AG04450 (cell line): ENCODE results near the gene GRID1. TPM values are rescaled to one million over a fixed set of nuclear protein-coding genes. Genes with fewer than 3 reads are reported as not detected.

Experiments used
- CTCF ChIA-PET: fragments of 300-600, 350-600 bp; formaldehyde crosslinking; extraction: SDS; loops from one replicate; lab custom pipeline; 2022; ENCODE audit warnings: antibody characterized with exemption, inconsistent platforms; lab: Charles Lee
- POLR2A ChIA-PET: fragments of 350-600 bp; formaldehyde crosslinking; extraction: SDS; loops from one replicate; lab custom pipeline; 2021; ENCODE audit warnings: antibody characterized with exemption, inconsistent platforms; lab: Yijun Ruan, JAX
- DNase-seq: peaks from one replicate; pipeline ENCODE4 v3.0.0-alpha.2; 2011; ENCODE audit warnings: low read depth, low spot score
- H3K27ac ChIP-seq: one replicate; pipeline ENCODE4 v1.5.1; 2012; ENCODE audit warnings: low read depth, low read length, control low read depth
- H3K27me3 ChIP-seq: one replicate; pipeline ENCODE4 v1.6.0; 2012; ENCODE audit warnings: low read length; ENCODE audit not compliant: control insufficient read depth, insufficient read depth
- H3K4me3 ChIP-seq: 2 replicates; pipeline ENCODE4 v1.5.1; 2011; ENCODE audit warnings: mild to moderate bottlenecking, low read depth, low read length, control low read depth
- H3K9me3 ChIP-seq: 2 replicates; pipeline ENCODE4 v1.5.1; 2012; ENCODE audit warnings: low read length; ENCODE audit not compliant: control insufficient read depth, insufficient read depth
- polyA plus RNA-seq: library from polyadenylated mRNA; depleted of rRNA; stranded (reverse); fragments of >200 nt; gene quantifications from 2 replicates; pipeline ENCODE4 v1.2.3, GENCODE V29; 2011
- TF ChIP-seq, protein P1 (sequence below): IDR thresholded peaks from 2 replicates; pipeline ENCODE4 v1.5.1; 2011; ENCODE audit warnings: low read depth, low read length, control low read depth, inconsistent platforms

Gene GRID1
- polyA plus RNA-seq, 1 experiment = not detected

- H3K27ac ChIP-seq = no peak overlapping the region
- DNase-seq = no peak
- H3K27me3 ChIP-seq = no peaks in the 10 kb centered on the region
- no peak overlapping the region for H3K4me3 ChIP-seq
- ChIA-PET POLR2A (no interaction called here), CTCF (no interaction called here)
- TF ChIP-seq, protein P1, sequence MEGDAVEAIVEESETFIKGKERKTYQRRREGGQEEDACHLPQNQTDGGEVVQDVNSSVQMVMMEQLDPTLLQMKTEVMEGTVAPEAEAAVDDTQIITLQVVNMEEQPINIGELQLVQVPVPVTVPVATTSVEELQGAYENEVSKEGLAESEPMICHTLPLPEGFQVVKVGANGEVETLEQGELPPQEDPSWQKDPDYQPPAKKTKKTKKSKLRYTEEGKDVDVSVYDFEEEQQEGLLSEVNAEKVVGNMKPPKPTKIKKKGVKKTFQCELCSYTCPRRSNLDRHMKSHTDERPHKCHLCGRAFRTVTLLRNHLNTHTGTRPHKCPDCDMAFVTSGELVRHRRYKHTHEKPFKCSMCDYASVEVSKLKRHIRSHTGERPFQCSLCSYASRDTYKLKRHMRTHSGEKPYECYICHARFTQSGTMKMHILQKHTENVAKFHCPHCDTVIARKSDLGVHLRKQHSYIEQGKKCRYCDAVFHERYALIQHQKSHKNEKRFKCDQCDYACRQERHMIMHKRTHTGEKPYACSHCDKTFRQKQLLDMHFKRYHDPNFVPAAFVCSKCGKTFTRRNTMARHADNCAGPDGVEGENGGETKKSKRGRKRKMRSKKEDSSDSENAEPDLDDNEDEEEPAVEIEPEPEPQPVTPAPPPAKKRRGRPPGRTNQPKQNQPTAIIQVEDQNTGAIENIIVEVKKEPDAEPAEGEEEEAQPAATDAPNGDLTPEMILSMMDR = no peak
- H3K9me3 ChIP-seq = peaks cover 66% of the 10 kb centered on the region
Observed at GRCh38 chr10:85789125-85789524, 577.5 kb downstream of the GRID1 start.

DNA sequence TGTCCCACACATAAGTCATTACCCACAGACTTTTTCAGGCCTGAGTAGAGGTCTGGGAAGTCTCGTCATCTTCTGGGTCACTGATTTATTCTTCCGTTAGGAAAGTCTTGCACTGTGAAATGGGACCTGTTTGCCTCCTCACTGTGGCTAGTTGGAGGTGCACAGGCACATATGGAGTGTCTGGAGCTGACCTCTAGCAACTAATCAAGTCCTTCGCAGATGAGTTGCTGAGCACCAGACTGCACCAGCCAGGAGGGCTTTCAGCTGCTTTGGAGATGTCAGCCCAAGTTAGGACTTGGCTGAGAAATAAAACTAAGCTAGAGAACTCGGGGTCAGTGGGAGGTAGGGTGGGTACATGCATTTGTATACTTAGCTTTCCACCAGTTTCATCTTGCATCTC is 578.0 kb downstream of the GRID1 start:
- TF ChIP-seq, protein P1 = no peak
- CTCF ChIA-PET = no interaction called here
- no peak for DNase-seq
- H3K4me3 ChIP-seq = no peak overlapping the region
- H3K9me3 ChIP-seq = peaks cover 66% of the 10 kb centered on the region
- POLR2A ChIA-PET = no interaction called here
- no peaks in the 10 kb centered on the region for H3K27me3 ChIP-seq
- H3K27ac ChIP-seq = no peak overlapping the region

- ChIA-PET POLR2A (no interaction called here), CTCF (no interaction called here)
- no peak for DNase-seq
- Histone ChIP-seq H3K27ac (no peak overlapping the region), H3K27me3 (no peaks in the 10 kb centered on the region), H3K9me3 (peaks cover 65% of the 10 kb centered on the region), H3K4me3 (no peak overlapping the region)
- TF ChIP-seq, protein P1 = no peak
Observed at GRCh38 chr10:85787881-85788280, 578.7 kb downstream of the GRID1 start.

DNA sequence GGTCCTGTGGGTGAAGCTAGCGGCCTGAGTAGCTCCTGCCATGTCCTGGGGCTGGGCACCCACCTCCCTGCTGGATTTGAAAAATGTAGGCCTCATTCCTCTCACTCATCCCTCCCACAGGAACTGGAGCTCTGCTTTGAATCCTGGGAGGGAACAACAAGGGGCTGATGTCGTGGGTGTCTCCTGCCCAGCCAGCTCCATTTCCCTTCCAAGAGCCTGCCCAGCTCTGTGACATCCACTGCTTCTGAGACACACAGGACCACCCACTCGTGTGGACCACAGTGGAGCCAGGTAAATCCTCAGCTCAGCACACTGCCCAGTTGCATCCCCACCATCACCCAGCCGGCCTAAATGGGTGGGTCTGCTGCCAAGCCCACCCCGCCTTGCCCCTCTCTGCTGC is 579.2 kb downstream of the GRID1 start:
- Histone ChIP-seq H3K27ac (no peak overlapping the region), H3K9me3 (peaks cover 63% of the 10 kb centered on the region), H3K4me3 (no peak overlapping the region), H3K27me3 (no peaks in the 10 kb centered on the region)
- no peak for DNase-seq
- CTCF ChIA-PET = no interaction called here
- POLR2A ChIA-PET = no interaction called here
- TF ChIP-seq, protein P1 = no peak

- Histone ChIP-seq H3K27me3 (no peaks in the 10 kb centered on the region), H3K27ac (no peak overlapping the region), H3K4me3 (no peak overlapping the region), H3K9me3 (peaks cover 56% of the 10 kb centered on the region)
- POLR2A ChIA-PET = no interaction called here
- TF ChIP-seq, protein P1 = no peak
- no peak for DNase-seq
- CTCF ChIA-PET = no interaction called here
Observed at GRCh38 chr10:85786401-85786899, 580.1 kb downstream of the GRID1 start.
